Panc1 (cell line): ENCODE results near the gene FBXL17. TPM values are rescaled to one million over a fixed set of nuclear protein-coding genes. Genes with fewer than 3 reads are reported as not detected.

ENCODE experiments used
- ATAC-seq: fragments of 200-7000 bp; cut with Tn5 transposase; 2 replicates; pipeline ENCODE4 v1.9.1; 2020; ENCODE audit warnings: mild to moderate bottlenecking, moderate library complexity
- BruUV-seq: library from RNA; stranded (reverse); fragments of 400-500 nt; replicated peaks from 2 replicates; lab custom pipeline; 2021; lab: Mats Ljungman, UMichigan
- CTCF ChIA-PET: fragments of 300-600 bp; sonication (Branson Sonifier 250); formaldehyde crosslinking; loops from one replicate; lab custom pipeline; 2022; ENCODE audit warnings: antibody characterized with exemption; lab: Charles Lee
- POLR2A ChIA-PET: fragments of 300-600 bp; sonication (Branson Sonifier 250); formaldehyde crosslinking; loops from one replicate; lab custom pipeline; 2022; ENCODE audit warnings: antibody characterized with exemption; lab: Charles Lee
- DNase-seq: peaks from one replicate; pipeline ENCODE4 v3.0.0-alpha.2; 2010; ENCODE audit warnings: low read depth, low spot score
- H3K27ac ChIP-seq: 2 replicates; pipeline ENCODE4 v1.5.1; 2011; ENCODE audit warnings: mild to moderate bottlenecking, low read length, inconsistent platforms
- H3K27me3 ChIP-seq: fragments of 200-500 bp; sonication (Bioruptor generic); 2 replicates; pipeline ENCODE4 v1.6.0; 2014; ENCODE audit warnings: low read length, inconsistent platforms; ENCODE audit not compliant: control insufficient read depth, insufficient read depth
- H3K36me3 ChIP-seq: fragments of 200-500 bp; sonication (Bioruptor generic); 2 replicates; pipeline ENCODE4 v1.5.1; 2014; ENCODE audit warnings: inconsistent platforms, mild to moderate bottlenecking, low read length, moderate library complexity; ENCODE audit not compliant: control insufficient read depth, insufficient read depth
- H3K4me1 ChIP-seq: 2 replicates; pipeline ENCODE4 v1.5.1; 2011; ENCODE audit warnings: inconsistent platforms, mild to moderate bottlenecking, low read length, moderate library complexity; ENCODE audit not compliant: control insufficient read depth, insufficient read depth
- H3K4me3 ChIP-seq, 2 experiments: 2 replicates each; pipeline ENCODE4 v1.5.1; 2011 to 2012; ENCODE audit warnings: low read depth in 2 of 2, low read length in 2 of 2, mild to moderate bottlenecking in 2 of 2, inconsistent platforms in 1 of 2, moderate library complexity in 1 of 2
- H3K9me3 ChIP-seq: fragments of 200-500 bp; sonication (Bioruptor generic); 2 replicates; pipeline ENCODE4 v1.5.1; 2014; ENCODE audit warnings: low read depth, mild to moderate bottlenecking, inconsistent platforms, low read length, moderate library complexity; ENCODE audit not compliant: control insufficient read depth, insufficient read depth
- CTCF ChIP-seq: fragments of 450-650 bp; IDR thresholded peaks from 2 replicates; pipeline ENCODE4 v1.5.1; 2017; ENCODE audit warnings: mild to moderate bottlenecking
- POLR2AphosphoS5 ChIP-seq: IDR thresholded peaks from 2 replicates; pipeline ENCODE4 v1.6.1; 2012; ENCODE audit warnings: mild to moderate bottlenecking, low read depth, low read length, moderate library complexity
- REST ChIP-seq, 2 experiments: IDR thresholded peaks; 2 replicates each; pipeline ENCODE4 v1.6.1; 2011 to 2012; ENCODE audit warnings: low read depth in 2 of 2, control low read depth in 1 of 2, low read length in 1 of 2, mild to moderate bottlenecking in 1 of 2, moderate library complexity in 1 of 2; ENCODE audit not compliant: insufficient read depth in 1 of 2
- SIN3A ChIP-seq: IDR thresholded peaks from 2 replicates; pipeline ENCODE4 v1.6.1; 2012; ENCODE audit warnings: low read depth, mild to moderate bottlenecking, low read length, moderate library complexity, borderline replicate concordance; ENCODE audit not compliant: insufficient read depth
- TCF7L2 ChIP-seq: IDR thresholded peaks from 2 replicates; pipeline ENCODE4 v1.6.1; 2011; ENCODE audit warnings: mild to moderate bottlenecking, low read depth, low read length, inconsistent platforms
- in situ Hi-C: cut with HindIII; loops from 2 replicates; pipeline ENCODE4 v1.10.0; 2016; ENCODE audit warnings: low sequenced_read_pairs, low pct_unique_long_range_greater_than_20kb
- intact Hi-C: fragments of 100-400 bp; cut with micrococcal nuclease; formaldehyde crosslinking; loops from one replicate; pipeline ENCODE4 v1.10.0; 2022; ENCODE audit not compliant: unreplicated experiment
- total RNA-seq: library from RNA; stranded (reverse); gene quantifications from one replicate; pipeline ENCODE4 v1.2.1, GENCODE V29; 2021; ENCODE audit not compliant: unreplicated experiment

Gene FBXL17
- total RNA-seq, 1 experiment from 2014 or later, result 17.4 TPM

- Histone ChIP-seq H3K27me3 (no peaks in the 10 kb centered on the region), H3K27ac (no peak overlapping the region), H3K4me1 (no peaks in the 10 kb centered on the region), H3K4me3 (no peak overlapping the region), H3K9me3 (no peaks in the 10 kb centered on the region), H3K36me3 (no peaks in the 10 kb centered on the region)
- ChIA-PET POLR2A (interaction anchor here (0.7 kb wide), 1 partner anchor 10 kb away, joined by 5 read pairs; no protein-coding TSS in a partner anchor), CTCF (no interaction called here)
- intact Hi-C loops (no loop called here), in situ Hi-C loops (no loop called here)
- BruUV-seq, result no TSS peak
- ATAC-seq (no peak), DNase-seq (no peak)
- TF ChIP-seq CTCF (no peak), SIN3A (no peak), REST (IDR thresholded peaks at IDR 0.05; ENCODE audit: insufficient read depth in 1 of 2, low read depth in 2 of 2, low read length in 1 of 2) (no peak), TCF7L2 (no peak), POLR2AphosphoS5 (no peak)
Measured at GRCh38 chr5:108421713-108422112, 39.8 kb upstream of the FBXL17 start.

GRCh38 chr5:108420755-108421154, 38.9 kb upstream of the FBXL17 start:
- POLR2A ChIA-PET, result no interaction called here
- no TSS peak for BruUV-seq

More at GRCh38 chr5:108420755-108421154, 38.9 kb upstream of the FBXL17 start:
- DNase-seq (no peak), ATAC-seq (no peak)
- intact Hi-C loops (no loop called here), in situ Hi-C loops (no loop called here)
- CTCF ChIA-PET, result no interaction called here
- H3K27me3 ChIP-seq, result no peaks in the 10 kb centered on the region
- H3K4me3 ChIP-seq, result no peak overlapping the region
- no peak overlapping the region for H3K27ac ChIP-seq
- no peaks in the 10 kb centered on the region for H3K9me3 ChIP-seq
- H3K36me3 ChIP-seq, result no peaks in the 10 kb centered on the region
- no peaks in the 10 kb centered on the region for H3K4me1 ChIP-seq
- no peak for TF ChIP-seq POLR2AphosphoS5
- no peak for TF ChIP-seq REST (IDR thresholded peaks at IDR 0.05; ENCODE audit: insufficient read depth in 1 of 2, low read depth in 2 of 2, low read length in 1 of 2)
- no peak for TF ChIP-seq TCF7L2
- no peak for TF ChIP-seq SIN3A
- TF ChIP-seq CTCF, result no peak
